Upper lobe of left lung (tissue), 6 donors: ENCODE results near the gene U2AF1. TPM values are rescaled to one million over a fixed set of nuclear protein-coding genes. Genes with fewer than 3 reads are reported as not detected.
"Not testable (repeated sequence)": the region's sequence is repeated elsewhere in the genome, so short reads cannot be mapped to it uniquely, and the experiment has no call there.

ENCODE experiments used
- ATAC-seq, 2 donors: fragments of 200-7000 bp; cut with Tn5 transposase; one replicate each; pipeline ENCODE4 v1.9.1; 2022; ENCODE audit warnings: mild to moderate bottlenecking in 2 of 2, moderate library complexity in 2 of 2; ENCODE audit not compliant: low FRiP score in 2 of 2
- DNase-seq, 2 donors: peaks; one replicate each; pipeline ENCODE4 v3.0.0-alpha.2; 2019 to 2020
- H3K27ac ChIP-seq, 4 donors: fragments of 200-600 bp; sonication (generic); one replicate each; pipeline ENCODE4 v1.5.1; 2016 to 2019
- H3K27me3 ChIP-seq, 4 donors: fragments of 200-600 bp; sonication (generic); one replicate each; pipeline ENCODE4 v1.5.1; 2017 to 2019
- H3K36me3 ChIP-seq, 4 donors: fragments of 200-600 bp; sonication (generic); one replicate each; pipeline ENCODE4 v1.5.1; 2016 to 2019
- H3K4me1 ChIP-seq, 4 donors: fragments of 200-600 bp; sonication (generic); one replicate each; pipeline ENCODE4 v1.5.1; 2018 to 2019
- H3K4me3 ChIP-seq, 4 donors: fragments of 200-600 bp; sonication (generic); one replicate each; pipeline ENCODE4 v1.5.1; 2017 to 2019; ENCODE audit warnings: mild to moderate bottlenecking in 2 of 4, moderate library complexity in 1 of 4
- H3K9me3 ChIP-seq, 4 donors: fragments of 200-600 bp; sonication (generic); one replicate each; pipeline ENCODE4 v1.5.1; 2018 to 2019
- WGBS, 2 donors: methylation state at CpG; one replicate each; pipeline ENCODE4 v1.1.5; 2017 to 2018; 5-methylcytosine and 5-hydroxymethylcytosine counted together
- total RNA-seq, 6 donors: library from RNA; depleted of rRNA in 4 of 6; stranded (reverse); fragments of >200 nt in 4 of 6; gene quantifications; one replicate each; pipeline versions ENCODE4 v1.1.0 to v1.2.1, GENCODE V29; 2016 to 2021
- donor health status: DM: no; HTN: no; CAD: no; lungs with moderate emphysema.
- donor health status: DM: no; HTN: yes; CAD: no; lungs with severe emphysema.

Gene U2AF1
- total RNA-seq, 6 donors from 2014 or later: 8.9 to 78.6 (median 58.1) TPM

- not testable (repeated sequence) for H3K27ac ChIP-seq, H3K36me3 ChIP-seq, H3K4me3 ChIP-seq, H3K4me1 ChIP-seq, DNase-seq, H3K9me3 ChIP-seq, H3K27me3 ChIP-seq
- peak in 1 of 2 donors; percentile 33 for ATAC-seq
- WGBS, 2 donors: no CpG with 5 or more reads among the region's 17 CpGs
Measured at GRCh38 chr21:43107794-43108137, 396 bp upstream of the U2AF1 start.

GRCh38 chr21:43104642-43105041 lies 2.7 kb downstream of the U2AF1 start:
- 57% methylated on average over 2 of the region's 5 CpGs; no CpG with 5 or more reads in 1 of the 2 donors for WGBS, 2 donors
- H3K27me3 ChIP-seq, DNase-seq, ATAC-seq, H3K4me3 ChIP-seq, H3K9me3 ChIP-seq, H3K27ac ChIP-seq, H3K36me3 ChIP-seq, H3K4me1 ChIP-seq: not testable (repeated sequence)

GRCh38 chr21:43102281-43102680 lies 5.1 kb downstream of the U2AF1 start:
- DNase-seq, H3K9me3 ChIP-seq, H3K36me3 ChIP-seq, ATAC-seq, H3K4me1 ChIP-seq, H3K4me3 ChIP-seq, H3K27ac ChIP-seq, H3K27me3 ChIP-seq: not testable (repeated sequence)
- WGBS, 2 donors: no CpG with 5 or more reads among the region's 4 CpGs

GRCh38 chr21:43101676-43102075 lies 5.7 kb downstream of the U2AF1 start:
- H3K4me3 ChIP-seq, H3K27ac ChIP-seq, DNase-seq, H3K27me3 ChIP-seq, ATAC-seq, H3K9me3 ChIP-seq, H3K4me1 ChIP-seq, H3K36me3 ChIP-seq: not testable (repeated sequence)
- no CpG with 5 or more reads among the region's 5 CpGs for WGBS, 2 donors

- DNase-seq, ATAC-seq, H3K36me3 ChIP-seq, H3K27me3 ChIP-seq, H3K9me3 ChIP-seq, H3K4me3 ChIP-seq, H3K4me1 ChIP-seq, H3K27ac ChIP-seq: not testable (repeated sequence)
- no CpG with 5 or more reads among the region's 7 CpGs for WGBS, 2 donors
Measured at GRCh38 chr21:43101000-43101399, 6.4 kb downstream of the U2AF1 start.

- not testable (repeated sequence) for H3K27ac ChIP-seq, H3K4me1 ChIP-seq, H3K9me3 ChIP-seq, H3K36me3 ChIP-seq, H3K4me3 ChIP-seq, H3K27me3 ChIP-seq, DNase-seq, ATAC-seq
- WGBS, 2 donors: no CpG with 5 or more reads among the region's 16 CpGs
Measured at GRCh38 chr21:43091979-43092614, 15.3 kb downstream of the U2AF1 start.

- 83% methylated on average over 1 of the region's 3 CpGs; no CpG with 5 or more reads in 1 of the 2 donors for WGBS, 2 donors
- ATAC-seq, H3K9me3 ChIP-seq, DNase-seq, H3K4me1 ChIP-seq, H3K27me3 ChIP-seq, H3K4me3 ChIP-seq, H3K27ac ChIP-seq, H3K36me3 ChIP-seq: not testable (repeated sequence)
Measured at GRCh38 chr21:43090947-43091346, 16.4 kb downstream of the U2AF1 start.

- ATAC-seq, H3K36me3 ChIP-seq, H3K27ac ChIP-seq, H3K4me1 ChIP-seq, H3K9me3 ChIP-seq, DNase-seq, H3K27me3 ChIP-seq, H3K4me3 ChIP-seq: not testable (repeated sequence)
- WGBS, 2 donors: no CpG with 5 or more reads among the region's 17 CpGs
Measured at GRCh38 chr21:43089463-43089862, 17.9 kb downstream of the U2AF1 start.

- no CpG with 5 or more reads among the region's 24 CpGs for WGBS, 2 donors
Measured at GRCh38 chr21:43082587-43083300, 24.6 kb downstream of the U2AF1 start.

GRCh38 chr21:43076643-43077042 lies 30.7 kb downstream of the U2AF1 start:
- peak in 1 of 2 donors; percentile 46 for ATAC-seq
- not testable (repeated sequence) for H3K27me3 ChIP-seq, H3K27ac ChIP-seq, H3K36me3 ChIP-seq, H3K4me1 ChIP-seq, H3K9me3 ChIP-seq, H3K4me3 ChIP-seq
- no CpG with 5 or more reads among the region's 28 CpGs for whole genome bisulfite sequencing, 2 donors
- DNase-seq: peak in 1 of 2 donors; percentile 57

More at GRCh38 chr21:43082587-43083300, 24.6 kb downstream of the U2AF1 start:
- not testable (repeated sequence) for H3K27me3 ChIP-seq, H3K4me1 ChIP-seq, H3K27ac ChIP-seq, H3K4me3 ChIP-seq, ATAC-seq, DNase-seq, H3K36me3 ChIP-seq, H3K9me3 ChIP-seq

GRCh38 chr21:43076023-43076637 lies 31.2 kb downstream of the U2AF1 start:
- not testable (repeated sequence) for H3K36me3 ChIP-seq, H3K9me3 ChIP-seq, H3K27me3 ChIP-seq, H3K4me1 ChIP-seq, H3K27ac ChIP-seq, H3K4me3 ChIP-seq, DNase-seq
- peak in 1 of 2 donors; percentile 31 for ATAC-seq
- no CpG with 5 or more reads among the region's 77 CpGs for WGBS, 2 donors

GRCh38 chr21:43075170-43076022 lies 32.0 kb downstream of the U2AF1 start, which contains the start of gene CBS:
Gene CBS, minus strand, starts transcription at chr21:43075835. Its CDS starts 3,642 bp downstream, at chr21:43072193.
- not testable (repeated sequence) for H3K4me3 ChIP-seq, H3K36me3 ChIP-seq, DNase-seq, H3K27ac ChIP-seq, H3K9me3 ChIP-seq, H3K4me1 ChIP-seq, H3K27me3 ChIP-seq
- ATAC-seq: peak in 1 of 2 donors; percentile 54
- no CpG with 5 or more reads among the region's 84 CpGs for WGBS, 2 donors
